Epithelial cell of esophagus (primary cell): ENCODE results near the gene SVBP.

Experiments
- DNase-seq: peaks from one replicate; pipeline ENCODE4 v3.0.0; 2010; ENCODE audit warnings: low read depth
- H3K4me3 ChIP-seq: 2 replicates; pipeline ENCODE4 v1.5.1; 2011; ENCODE audit warnings: mild to moderate bottlenecking, low read length, control low read depth
- TF ChIP-seq, protein P1 (sequence below): IDR thresholded peaks from 2 replicates; pipeline ENCODE4 v1.5.1; 2011; ENCODE audit warnings: low read depth, mild to moderate bottlenecking, low read length, control low read depth, inconsistent platforms; ENCODE audit not compliant: insufficient read depth; ENCODE audit errors: missing control alignments

Gene SVBP

DNA sequence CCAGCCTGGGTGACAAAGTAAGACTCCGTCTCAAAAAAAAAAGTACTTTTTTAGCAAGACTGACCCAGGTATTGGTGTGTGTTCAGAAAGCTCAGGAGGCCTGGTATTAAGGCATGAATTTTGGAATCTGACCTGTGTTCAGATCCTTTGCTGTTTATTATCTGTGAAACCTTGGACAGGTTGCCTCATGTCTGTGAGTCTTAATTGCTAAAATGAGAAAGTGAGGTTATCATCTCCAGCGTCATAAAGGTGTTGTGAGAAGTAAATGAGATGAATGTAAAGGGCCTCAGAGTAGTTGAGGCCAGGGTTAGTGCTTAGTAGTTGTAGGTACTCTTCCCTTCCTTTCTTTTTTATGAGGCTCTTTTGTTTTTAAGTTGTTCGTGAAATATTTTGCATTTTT, 47.4 kb downstream of the SVBP start:
- TF ChIP-seq, protein P1, sequence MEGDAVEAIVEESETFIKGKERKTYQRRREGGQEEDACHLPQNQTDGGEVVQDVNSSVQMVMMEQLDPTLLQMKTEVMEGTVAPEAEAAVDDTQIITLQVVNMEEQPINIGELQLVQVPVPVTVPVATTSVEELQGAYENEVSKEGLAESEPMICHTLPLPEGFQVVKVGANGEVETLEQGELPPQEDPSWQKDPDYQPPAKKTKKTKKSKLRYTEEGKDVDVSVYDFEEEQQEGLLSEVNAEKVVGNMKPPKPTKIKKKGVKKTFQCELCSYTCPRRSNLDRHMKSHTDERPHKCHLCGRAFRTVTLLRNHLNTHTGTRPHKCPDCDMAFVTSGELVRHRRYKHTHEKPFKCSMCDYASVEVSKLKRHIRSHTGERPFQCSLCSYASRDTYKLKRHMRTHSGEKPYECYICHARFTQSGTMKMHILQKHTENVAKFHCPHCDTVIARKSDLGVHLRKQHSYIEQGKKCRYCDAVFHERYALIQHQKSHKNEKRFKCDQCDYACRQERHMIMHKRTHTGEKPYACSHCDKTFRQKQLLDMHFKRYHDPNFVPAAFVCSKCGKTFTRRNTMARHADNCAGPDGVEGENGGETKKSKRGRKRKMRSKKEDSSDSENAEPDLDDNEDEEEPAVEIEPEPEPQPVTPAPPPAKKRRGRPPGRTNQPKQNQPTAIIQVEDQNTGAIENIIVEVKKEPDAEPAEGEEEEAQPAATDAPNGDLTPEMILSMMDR: no peak
- DNase-seq: no peak
- H3K4me3 ChIP-seq: no peak overlapping the region

DNA sequence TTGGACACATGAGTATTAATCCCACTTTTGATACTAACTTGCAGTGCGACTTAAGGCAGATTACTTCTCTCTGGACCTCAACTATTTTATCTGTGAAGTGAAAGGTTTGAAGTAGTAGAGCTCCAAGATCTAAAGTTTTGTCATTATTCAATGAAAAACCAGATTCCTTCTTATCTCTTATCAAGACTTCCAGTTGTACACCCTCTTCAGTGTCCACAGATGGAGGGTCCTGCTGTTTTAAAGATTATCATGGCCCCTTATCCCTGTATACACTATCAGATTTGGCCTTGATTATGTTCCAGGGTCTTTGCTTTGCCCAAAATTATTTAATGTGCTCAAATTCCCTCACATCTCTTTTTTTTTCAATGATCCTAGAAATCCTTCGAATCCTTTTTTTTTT, 49.0 kb downstream of the SVBP start:
- peak overlapping the region; percentile 88 for H3K4me3 ChIP-seq

DNA sequence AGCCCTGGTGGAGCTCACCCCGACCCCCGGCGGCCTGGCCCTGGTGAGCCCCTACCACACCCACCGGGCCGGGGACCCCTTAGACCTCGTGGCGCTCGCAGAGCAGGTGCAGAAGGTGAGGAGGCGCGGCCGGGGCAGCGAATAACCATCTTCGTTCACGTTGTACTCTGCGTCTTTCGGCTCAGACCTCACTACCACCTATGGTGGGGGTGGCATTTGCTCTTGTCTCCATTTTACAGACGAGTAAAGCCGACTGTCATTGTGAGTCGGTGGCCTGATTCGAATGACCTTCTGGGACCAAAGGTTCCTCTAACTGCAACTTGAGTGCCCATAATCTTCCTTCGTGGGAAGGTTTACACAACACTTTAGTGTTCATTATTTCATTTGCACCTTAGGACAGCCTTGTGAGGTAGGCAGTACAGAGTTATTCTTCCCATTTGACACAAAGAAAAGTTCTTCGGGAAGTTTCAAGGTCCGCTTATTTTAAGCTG, 49.6 kb downstream of the SVBP start:
- peak; percentile 31 for DNase-seq
- TF ChIP-seq, protein P1: no peak
- H3K4me3 ChIP-seq: peak overlapping the region; percentile 88

More for the DNA sequence above, 49.0 kb downstream of the SVBP start:
- no peak for DNase-seq
- TF ChIP-seq, protein P1: no peak

DNA sequence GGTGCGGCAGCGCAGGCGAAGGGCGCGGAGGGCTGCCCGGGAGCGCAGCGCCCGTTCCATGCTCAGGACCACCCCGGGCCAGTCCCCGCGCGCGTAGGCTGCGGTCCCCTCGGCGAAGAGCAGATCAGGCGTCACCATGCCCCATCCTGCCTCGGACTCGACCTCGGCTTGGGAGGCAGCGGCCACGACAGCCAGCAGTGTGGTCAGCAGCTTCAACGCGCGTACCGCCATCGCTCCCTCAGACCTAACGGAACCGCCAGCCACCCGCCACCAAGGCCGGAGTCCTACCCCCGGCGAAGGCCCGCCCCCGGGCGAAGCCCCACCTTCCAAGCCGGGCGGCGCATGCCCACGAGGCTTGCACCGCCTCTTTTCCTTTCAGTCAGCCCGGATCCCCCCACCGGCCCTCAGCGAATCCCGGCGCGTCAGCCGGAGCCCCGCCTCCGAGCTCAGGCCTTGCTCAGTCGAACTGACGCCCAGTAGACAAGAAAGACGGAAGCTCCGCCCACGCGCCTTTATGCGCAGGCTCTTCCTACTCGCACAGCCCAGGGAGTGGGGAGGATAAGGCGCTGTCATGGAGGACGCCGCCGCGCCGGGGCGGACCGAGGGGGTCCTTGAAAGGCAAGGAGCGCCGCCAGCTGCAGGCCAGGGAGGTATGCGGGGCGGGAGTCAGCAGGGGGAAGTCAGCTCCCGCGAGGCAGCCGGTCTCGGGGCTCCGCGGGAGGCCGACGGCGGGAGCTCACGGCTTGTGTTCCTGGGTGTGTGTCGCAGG, 50.3 kb downstream of the SVBP start, which contains the start of the genes C1orf50 and P3H1:
TSS of gene C1orf50 (plus strand) at position 509 of the 769 bp plus-strand sequence. CDS start at position 572, 63 bp downstream.
TSS of gene P3H1 (minus strand) at position 288 of the 769 bp plus-strand sequence. CDS start at position 231, 57 bp downstream.
- peak within 1 kb of the TSS; percentile 88 for H3K4me3 ChIP-seq
- peak; percentile 100 for DNase-seq
- TF ChIP-seq, protein P1: no peak

DNA sequence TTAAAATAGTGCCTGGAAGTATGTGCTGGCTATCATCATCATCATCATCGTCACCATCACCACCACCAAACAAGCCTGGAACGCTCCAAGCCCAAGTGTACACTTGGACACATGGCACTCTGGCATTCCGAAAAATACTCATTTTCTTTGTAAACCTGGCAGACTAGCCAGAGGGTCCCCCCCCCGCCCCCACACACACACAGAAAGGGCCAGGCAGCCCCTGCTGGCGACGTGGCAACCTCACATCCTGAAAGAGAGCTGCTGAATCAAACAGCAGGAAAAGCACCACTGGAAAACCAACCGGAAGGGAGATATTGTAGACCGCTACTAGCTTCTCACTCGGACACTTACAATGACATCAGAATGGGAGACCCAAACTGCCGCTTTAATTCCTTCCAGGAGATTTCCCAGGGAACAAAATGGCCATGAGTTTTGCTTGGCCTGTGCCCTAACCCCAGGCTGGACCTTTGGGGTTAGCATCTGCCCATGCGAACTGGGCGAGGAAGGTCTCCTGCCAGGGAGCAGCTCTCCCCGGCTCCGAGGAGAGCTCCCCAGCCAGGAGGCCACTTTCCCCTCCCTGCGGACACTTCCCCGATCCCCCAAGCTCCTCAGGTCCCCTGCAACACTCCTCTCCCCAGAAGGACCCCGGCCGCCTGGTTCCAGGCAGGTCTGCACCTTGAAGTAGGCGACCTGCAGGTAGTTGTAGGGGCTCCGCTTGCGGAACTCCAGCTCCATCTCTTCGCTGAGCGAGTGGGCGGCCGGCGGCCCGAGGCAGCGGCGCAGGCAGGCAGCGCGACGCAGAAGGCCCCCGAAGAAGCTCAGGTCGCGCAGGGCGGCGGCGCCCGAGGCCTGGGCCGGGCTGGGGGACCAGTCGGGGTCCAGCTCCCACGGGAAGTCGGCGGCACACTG, 51.1 kb downstream of the SVBP start:
- TF ChIP-seq, protein P1: peak; percentile 59
- peak; percentile 64 for DNase-seq
- peak overlapping the region; percentile 88 for H3K4me3 ChIP-seq

DNA sequence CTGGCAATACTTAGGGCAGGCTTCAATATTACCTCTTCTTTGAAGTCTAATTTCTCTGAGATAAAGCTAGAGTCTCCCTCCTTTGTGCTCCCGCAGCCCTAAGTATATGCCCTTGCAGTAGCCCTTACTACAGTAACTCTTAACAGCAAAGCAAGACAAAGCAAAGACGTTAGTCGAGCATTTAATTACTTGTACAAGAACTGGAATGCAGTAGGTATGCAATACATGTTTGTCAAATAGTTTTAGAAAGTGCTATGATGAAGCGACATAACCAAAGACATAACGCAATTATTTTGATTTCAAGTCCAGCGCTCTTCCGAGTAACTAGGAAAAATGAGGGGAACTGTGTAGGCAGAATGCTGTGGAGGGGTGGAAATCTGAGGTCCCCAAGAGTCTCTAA, 51.9 kb downstream of the SVBP start:
- no peak for DNase-seq
- H3K4me3 ChIP-seq: peak overlapping the region; percentile 88
- TF ChIP-seq, protein P1: no peak
